ENCODE measurements around the gene ITGB5.

DNA sequence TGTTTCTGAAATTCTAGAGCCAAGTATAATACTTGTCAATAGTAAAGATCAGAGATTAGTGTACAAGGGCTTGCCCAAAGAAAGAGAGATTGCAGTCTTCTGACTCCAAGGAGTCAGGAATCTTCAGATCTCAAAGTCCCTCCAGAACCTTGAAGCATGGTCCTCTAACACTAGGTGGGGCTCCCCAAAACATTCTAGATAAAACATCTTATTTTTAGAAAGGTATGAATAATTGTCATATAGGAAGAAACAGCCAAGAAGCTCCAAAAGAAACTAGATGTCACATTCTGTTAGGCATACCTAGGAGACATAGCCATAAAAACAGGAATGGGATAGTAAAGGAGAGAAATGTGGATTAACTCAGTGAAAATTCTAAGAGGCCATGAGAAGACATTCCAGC, 36.7 kb upstream of the ITGB5 start:
- TF ChIP-seq GATA1 (IDR thresholded peaks at IDR 0.05; ENCODE audit: low read depth, low read length) (no peak), POLR2A (IDR thresholded peaks at IDR 0.05; ENCODE audit: low read length) (no peak)
